IPS-15b (cell line): ENCODE measurements around the gene UGDH.

ENCODE experiments used
- H3K27me3 ChIP-seq: one replicate; pipeline ENCODE4 v1.6.1; 2013; ENCODE audit warnings: low read length; ENCODE audit not compliant: control insufficient read depth, insufficient read depth
- H3K36me3 ChIP-seq: one replicate; pipeline ENCODE4 v1.6.1; 2013; ENCODE audit warnings: low read length; ENCODE audit not compliant: control insufficient read depth, insufficient read depth
- H3K4me1 ChIP-seq: one replicate; pipeline ENCODE4 v1.6.1; 2013; ENCODE audit warnings: mild to moderate bottlenecking, low read length; ENCODE audit not compliant: control insufficient read depth, insufficient read depth
- H3K4me3 ChIP-seq: one replicate; pipeline ENCODE4 v1.5.1; 2013; ENCODE audit warnings: low read depth, low read length
- H3K9ac ChIP-seq: one replicate; pipeline ENCODE4 v1.6.1; 2013; ENCODE audit warnings: low read depth, mild to moderate bottlenecking, low read length
- H3K9me3 ChIP-seq: one replicate; pipeline ENCODE4 v1.6.1; 2013; ENCODE audit warnings: mild to moderate bottlenecking, low read length; ENCODE audit not compliant: control insufficient read depth, insufficient read depth

Gene UGDH

GRCh38 chr4:39484582-39485272, 42.5 kb downstream of the UGDH start:
- H3K27me3 ChIP-seq, result no peaks in the 10 kb centered on the region
- H3K4me1 ChIP-seq, result no peaks in the 10 kb centered on the region
- no peak overlapping the region for H3K9ac ChIP-seq
- no peaks in the 10 kb centered on the region for H3K36me3 ChIP-seq
- H3K4me3 ChIP-seq, result no peak overlapping the region
- H3K9me3 ChIP-seq, result no peaks in the 10 kb centered on the region

- Histone ChIP-seq H3K4me3 (no peak overlapping the region), H3K9me3 (no peaks in the 10 kb centered on the region), H3K4me1 (no peaks in the 10 kb centered on the region), H3K36me3 (peaks cover 3% of the 10 kb centered on the region), H3K9ac (no peak overlapping the region), H3K27me3 (no peaks in the 10 kb centered on the region)
These were observed 46.1 kb downstream of the UGDH start for GRCh38 chr4:39480902-39481695.

GRCh38 chr4:39480251-39480650, 47.0 kb downstream of the UGDH start:
- Histone ChIP-seq H3K27me3 (no peaks in the 10 kb centered on the region), H3K9me3 (no peaks in the 10 kb centered on the region), H3K36me3 (peaks cover 4% of the 10 kb centered on the region), H3K9ac (no peak overlapping the region), H3K4me1 (no peaks in the 10 kb centered on the region), H3K4me3 (no peak overlapping the region)

GRCh38 chr4:39476187-39476895, 50.9 kb downstream of the UGDH start:
- no peaks in the 10 kb centered on the region for H3K27me3 ChIP-seq
- H3K4me1 ChIP-seq, result no peaks in the 10 kb centered on the region
- peaks cover 4% of the 10 kb centered on the region for H3K36me3 ChIP-seq
- H3K9me3 ChIP-seq, result no peaks in the 10 kb centered on the region
- H3K9ac ChIP-seq, result no peak overlapping the region
- H3K4me3 ChIP-seq, result no peak overlapping the region

GRCh38 chr4:39472396-39472795, 54.8 kb downstream of the UGDH start:
- H3K36me3 ChIP-seq, result peaks cover 4% of the 10 kb centered on the region

GRCh38 chr4:39470402-39470801, 56.8 kb downstream of the UGDH start:
- no peaks in the 10 kb centered on the region for H3K27me3 ChIP-seq
- no peak overlapping the region for H3K4me3 ChIP-seq
- no peaks in the 10 kb centered on the region for H3K36me3 ChIP-seq
- no peak overlapping the region for H3K9ac ChIP-seq
- no peaks in the 10 kb centered on the region for H3K9me3 ChIP-seq
- H3K4me1 ChIP-seq, result peaks cover 2% of the 10 kb centered on the region

More at GRCh38 chr4:39472396-39472795, 54.8 kb downstream of the UGDH start:
- H3K9me3 ChIP-seq, result no peaks in the 10 kb centered on the region
- H3K4me3 ChIP-seq, result no peak overlapping the region
- H3K27me3 ChIP-seq, result no peaks in the 10 kb centered on the region
- peaks cover 2% of the 10 kb centered on the region for H3K4me1 ChIP-seq
- H3K9ac ChIP-seq, result no peak overlapping the region

- Histone ChIP-seq H3K4me1 (peaks cover 2% of the 10 kb centered on the region), H3K9me3 (no peaks in the 10 kb centered on the region), H3K9ac (no peak overlapping the region), H3K4me3 (no peak overlapping the region), H3K36me3 (peaks cover 3% of the 10 kb centered on the region), H3K27me3 (no peaks in the 10 kb centered on the region)
These were observed 57.7 kb downstream of the UGDH start for GRCh38 chr4:39469429-39470077.

- Histone ChIP-seq H3K27me3 (no peaks in the 10 kb centered on the region), H3K4me1 (peaks cover 2% of the 10 kb centered on the region), H3K36me3 (peaks cover 3% of the 10 kb centered on the region), H3K9ac (no peak overlapping the region), H3K9me3 (no peaks in the 10 kb centered on the region), H3K4me3 (no peak overlapping the region)
These were observed 59.8 kb downstream of the UGDH start for GRCh38 chr4:39467464-39467863.

GRCh38 chr4:39466747-39467146, 60.5 kb downstream of the UGDH start:
- Histone ChIP-seq H3K4me1 (peaks cover 2% of the 10 kb centered on the region), H3K9ac (no peak overlapping the region), H3K9me3 (no peaks in the 10 kb centered on the region), H3K36me3 (peaks cover 3% of the 10 kb centered on the region), H3K27me3 (no peaks in the 10 kb centered on the region), H3K4me3 (no peak overlapping the region)

GRCh38 chr4:39464886-39465501, 62.2 kb downstream of the UGDH start:
- Histone ChIP-seq H3K4me1 (peaks cover 2% of the 10 kb centered on the region), H3K4me3 (no peak overlapping the region), H3K27me3 (no peaks in the 10 kb centered on the region), H3K9ac (no peak overlapping the region), H3K9me3 (no peaks in the 10 kb centered on the region), H3K36me3 (peaks cover 3% of the 10 kb centered on the region)
